Measurements from ENCODE around the gene PDZRN3. TPM values are rescaled to one million over a fixed set of nuclear protein-coding genes. Genes with fewer than 3 reads are reported as not detected.

PDZRN3 gene
- total RNA-seq, 1 experiment from 2014 or later: 0.17 TPM

DNA sequence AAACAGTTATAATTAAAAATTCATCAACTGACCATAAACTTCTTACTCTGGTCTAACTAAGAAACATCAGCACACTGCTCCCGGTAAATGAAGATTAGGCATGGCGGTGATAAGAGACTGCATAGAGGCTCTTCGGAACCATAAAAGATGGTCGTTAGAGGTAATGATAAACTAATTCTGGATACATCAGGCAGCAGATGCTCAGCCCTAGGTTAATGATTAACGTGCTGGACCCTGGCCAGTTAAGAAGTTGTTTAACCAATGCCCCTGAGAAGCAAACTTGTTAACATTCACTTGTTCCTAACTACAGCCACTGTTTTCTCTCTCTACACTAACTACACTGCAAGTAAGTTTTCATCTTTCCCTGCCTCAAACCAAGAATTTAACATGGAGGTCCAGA lies 111.5 kb downstream of the PDZRN3 start:
- H3K9me3 ChIP-seq (ENCODE audit: control insufficient read depth in 1 of 2, insufficient read depth in 1 of 2, low read depth in 1 of 2, low read length in 2 of 2): no peaks in the 10 kb centered on the region
- no peaks in the 10 kb centered on the region for H3K4me1 ChIP-seq (ENCODE audit: control insufficient read depth in 1 of 2, insufficient read depth in 2 of 2, low read length in 2 of 2)
- no peak overlapping the region for H3K4me3 ChIP-seq (replicated peaks in 1 of 2; ENCODE audit: low read depth in 1 of 2, low read length in 2 of 2)
- no peak overlapping the region for H2AFZ ChIP-seq (ENCODE audit: low read depth, low read length, poor library complexity, severe bottlenecking)
- no peaks in the 10 kb centered on the region for H3K36me3 ChIP-seq (ENCODE audit: control insufficient read depth in 1 of 2, insufficient read depth in 2 of 2, low read length in 2 of 2)
- H3K27me3 ChIP-seq (ENCODE audit: insufficient read depth, low read length): peaks cover 18% of the 10 kb centered on the region
- no peaks in the 10 kb centered on the region for H4K20me1 ChIP-seq (ENCODE audit: insufficient read depth)
- ChIA-PET CTCF (no interaction called here), RAD21 (ENCODE audit: low non-redundant PET in 1 of 2, low total read pairs in 2 of 2, uncharacterized antibody in 2 of 2, unreplicated experiment in 2 of 2) (no interaction called here), POLR2A (no interaction called here)
- no peaks in the 10 kb centered on the region for H3K79me2 ChIP-seq (ENCODE audit: insufficient read depth, low read length)
- intact Hi-C loops (cut with micrococcal nuclease): no loop called here
- H3K9me2 ChIP-seq (ENCODE audit: insufficient read depth): no peaks in the 10 kb centered on the region
- no peak for DNase-seq (ENCODE audit: low read depth, low spot score)
- TF ChIP-seq EGR1 (IDR thresholded peaks at IDR 0.05; ENCODE audit: low read depth): no peak
- TF ChIP-seq, protein P1, sequence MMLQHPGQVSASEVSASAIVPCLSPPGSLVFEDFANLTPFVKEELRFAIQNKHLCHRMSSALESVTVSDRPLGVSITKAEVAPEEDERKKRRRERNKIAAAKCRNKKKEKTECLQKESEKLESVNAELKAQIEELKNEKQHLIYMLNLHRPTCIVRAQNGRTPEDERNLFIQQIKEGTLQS (IDR thresholded peaks at IDR 0.05): no peak
- TF ChIP-seq ZBTB33 (IDR thresholded peaks at IDR 0.05; ENCODE audit: extremely low read depth, insufficient replicate concordance, low read length): no peak
- no peak for TF ChIP-seq ZNF274 (IDR thresholded peaks at IDR 0.05; ENCODE audit: low read depth, low read length)
- no peak for TF ChIP-seq EZH2 (IDR thresholded peaks at IDR 0.05)
- no peak for TF ChIP-seq RAD21 (IDR thresholded peaks at IDR 0.05; ENCODE audit: low read depth)
- no peak for TF ChIP-seq JUND (IDR thresholded peaks at IDR 0.05)
- no peak for TF ChIP-seq SP1 (IDR thresholded peaks at IDR 0.05; ENCODE audit: low read depth)
- no peak for TF ChIP-seq CEBPB (IDR thresholded peaks at IDR 0.05; ENCODE audit: low read depth)
- no peak for TF ChIP-seq EZH2phosphoT487 (IDR thresholded peaks at IDR 0.05; ENCODE audit: borderline replicate concordance)
- TF ChIP-seq YY1 (IDR thresholded peaks at IDR 0.05; ENCODE audit: extremely low read depth, insufficient replicate concordance, low read depth, low read length): no peak
- TF ChIP-seq SIN3A (IDR thresholded peaks at IDR 0.05; ENCODE audit: low read depth): no peak
- TF ChIP-seq MAX (IDR thresholded peaks at IDR 0.05): no peak
- TF ChIP-seq FOSL1 (IDR thresholded peaks at IDR 0.05; ENCODE audit: low read depth): no peak
- no peak for TF ChIP-seq POLR2AphosphoS5 (IDR thresholded peaks at IDR 0.05; ENCODE audit: low read depth, low read length)
- no peak for TF ChIP-seq REST (IDR thresholded peaks at IDR 0.05; ENCODE audit: low read depth)
- TF ChIP-seq POLR2A (IDR thresholded peaks at IDR 0.05; ENCODE audit: borderline replicate concordance, extremely low read depth, insufficient read depth, insufficient read length): no peak
- no peak overlapping the region for H3K27ac ChIP-seq (ENCODE audit: low read depth, low read length)
- no peak overlapping the region for H3K4me2 ChIP-seq (ENCODE audit: low read length)
- H3K9ac ChIP-seq (ENCODE audit: low read length): no peak overlapping the region
- no TSS peak for BruUV-seq (replicated peaks)
- no peak for ATAC-seq

All from HCT116 (cell line).